Epithelial cell of esophagus (primary cell): ENCODE results near the gene ABTB1.

Experiments used
- DNase-seq: peaks from one replicate; pipeline ENCODE4 v3.0.0; 2010; ENCODE audit warnings: low read depth
- H3K4me3 ChIP-seq: 2 replicates; pipeline ENCODE4 v1.5.1; 2011; ENCODE audit warnings: mild to moderate bottlenecking, low read length, control low read depth
- CTCF ChIP-seq: IDR thresholded peaks from 2 replicates; pipeline ENCODE4 v1.5.1; 2011; ENCODE audit warnings: low read depth, mild to moderate bottlenecking, low read length, control low read depth, inconsistent platforms; ENCODE audit not compliant: insufficient read depth; ENCODE audit errors: missing control alignments

ABTB1 gene

GRCh38 chr3:127630811-127631714, 41.7 kb upstream of the ABTB1 start:
- H3K4me3 ChIP-seq: no peak overlapping the region
- DNase-seq: no peak
- no peak for TF ChIP-seq CTCF

GRCh38 chr3:127632035-127632820, 40.5 kb upstream of the ABTB1 start:
- H3K4me3 ChIP-seq: no peak overlapping the region
- no peak for DNase-seq
- no peak for TF ChIP-seq CTCF

- no peak overlapping the region for H3K4me3 ChIP-seq
- no peak for TF ChIP-seq CTCF
- no peak for DNase-seq
Observed at GRCh38 chr3:127634653-127635052, 38.1 kb upstream of the ABTB1 start.

GRCh38 chr3:127637546-127637945, 35.2 kb upstream of the ABTB1 start:
- no peak for TF ChIP-seq CTCF
- H3K4me3 ChIP-seq: no peak overlapping the region
- DNase-seq: no peak

GRCh38 chr3:127637971-127638370, 34.8 kb upstream of the ABTB1 start:
- no peak for TF ChIP-seq CTCF
- H3K4me3 ChIP-seq: no peak overlapping the region
- DNase-seq: no peak

GRCh38 chr3:127639173-127640041, 33.3 kb upstream of the ABTB1 start:
- no peak for TF ChIP-seq CTCF
- no peak overlapping the region for H3K4me3 ChIP-seq
- peak; percentile 53 for DNase-seq
